Stomach smooth muscle (tissue), 2 donors: ENCODE results near the gene LINC00305.

Experiments
- H3K27ac ChIP-seq: one replicate; pipeline ENCODE4 v1.7.0; 2013; ENCODE audit warnings: mild to moderate bottlenecking, low read length, inconsistent platforms
- H3K27me3 ChIP-seq, 2 donors: one replicate each; pipeline ENCODE4 v1.7.0; 2013; ENCODE audit warnings: low read length in 2 of 2; ENCODE audit not compliant: insufficient read depth in 2 of 2, control insufficient read depth in 1 of 2
- H3K36me3 ChIP-seq, 2 donors: one replicate each; pipeline ENCODE4 v1.7.0; 2013; ENCODE audit warnings: low read length in 2 of 2; ENCODE audit not compliant: control insufficient read depth in 2 of 2, insufficient read depth in 2 of 2
- H3K4me1 ChIP-seq: one replicate; pipeline ENCODE4 v1.7.0; 2013; ENCODE audit warnings: low read length; ENCODE audit not compliant: control insufficient read depth, insufficient read depth
- H3K4me3 ChIP-seq, 2 donors: one replicate each; pipeline ENCODE4 v1.7.0; 2013; ENCODE audit warnings: low read length in 2 of 2
- H3K9ac ChIP-seq, 2 donors: one replicate each; pipeline ENCODE4 v1.7.0; 2013; ENCODE audit warnings: low read length in 2 of 2, mild to moderate bottlenecking in 1 of 2
- H3K9me3 ChIP-seq, 2 donors: one replicate each; pipeline ENCODE4 v1.7.0; 2013; ENCODE audit warnings: low read length in 2 of 2; ENCODE audit not compliant: control insufficient read depth in 2 of 2
- donor health status: healthy.
- donor health status: Pancreatic carcinoma.

LINC00305 gene

DNA sequence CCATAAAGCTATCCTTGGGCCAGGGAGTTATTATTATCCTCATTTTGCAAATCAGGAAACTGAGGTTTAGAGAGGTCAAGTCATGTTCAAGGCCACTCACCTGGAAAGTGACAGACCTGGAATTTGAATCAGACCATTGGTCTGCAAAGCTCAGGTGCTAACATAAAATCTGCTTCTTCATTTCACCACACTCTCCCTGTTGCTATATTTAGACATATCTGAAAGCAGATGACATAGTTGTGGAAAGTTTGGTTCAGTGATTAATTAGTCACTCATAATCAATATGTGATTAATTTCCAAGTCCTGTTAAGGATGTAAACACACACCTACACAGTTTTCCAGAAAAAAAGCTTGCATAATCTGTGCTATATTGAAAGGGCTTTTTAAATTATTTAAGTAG, 57.4 kb downstream of the LINC00305 start:
- no peak overlapping the region for H3K27ac ChIP-seq
- H3K4me3 ChIP-seq: no peak overlapping the region
- H3K27me3 ChIP-seq: no peaks in the 10 kb centered on the region
- no peaks in the 10 kb centered on the region for H3K9me3 ChIP-seq
- no peak overlapping the region for H3K9ac ChIP-seq
- H3K36me3 ChIP-seq: no peaks in the 10 kb centered on the region
- H3K4me1 ChIP-seq: no peaks in the 10 kb centered on the region

DNA sequence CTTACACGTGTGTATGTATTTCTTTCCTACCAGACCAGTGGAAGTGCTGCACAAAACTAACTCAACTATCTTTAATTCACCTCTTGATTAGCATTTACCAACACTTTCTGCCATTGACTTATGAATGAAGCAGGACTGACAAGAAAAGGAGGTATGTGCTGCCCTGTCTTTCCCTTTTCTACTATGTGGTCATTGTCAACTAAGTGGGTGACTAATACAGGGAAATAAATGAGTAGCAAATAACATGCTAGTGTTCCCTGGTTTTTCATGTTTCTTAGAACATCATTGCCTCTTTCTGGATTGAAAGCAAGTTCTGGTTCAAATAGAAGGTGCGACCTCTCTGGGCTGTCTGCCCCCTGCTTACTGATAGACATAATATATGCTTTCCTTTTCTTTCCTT, 58.0 kb downstream of the LINC00305 start:
- H3K9me3 ChIP-seq: no peaks in the 10 kb centered on the region
- H3K36me3 ChIP-seq: no peaks in the 10 kb centered on the region
- H3K4me1 ChIP-seq: no peaks in the 10 kb centered on the region
- H3K9ac ChIP-seq: no peak overlapping the region
- no peaks in the 10 kb centered on the region for H3K27me3 ChIP-seq
- H3K27ac ChIP-seq: no peak overlapping the region
- no peak overlapping the region for H3K4me3 ChIP-seq

DNA sequence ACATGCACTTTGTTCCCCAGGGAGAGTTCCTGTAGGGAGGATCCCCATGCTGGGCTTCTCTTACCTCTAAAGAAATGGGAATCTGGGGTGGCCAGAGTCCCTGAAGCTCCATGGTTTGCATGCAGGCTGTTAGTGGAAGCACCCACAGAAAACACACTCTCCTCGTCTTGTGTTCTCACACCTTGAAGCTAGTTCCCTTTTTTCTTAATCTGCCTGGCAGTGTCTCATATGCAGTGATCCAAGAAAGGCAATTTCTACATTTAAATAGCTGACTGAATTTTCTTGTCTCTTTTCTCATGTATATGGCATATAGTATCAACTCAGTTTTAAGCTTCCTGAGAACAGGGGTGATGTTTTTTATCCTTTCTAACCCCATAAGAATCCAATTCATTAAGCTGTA, 65.0 kb downstream of the LINC00305 start:
- Histone ChIP-seq H3K9me3 (no peaks in the 10 kb centered on the region), H3K27me3 (no peaks in the 10 kb centered on the region), H3K36me3 (no peaks in the 10 kb centered on the region), H3K4me1 (no peaks in the 10 kb centered on the region), H3K27ac (no peak overlapping the region), H3K4me3 (no peak overlapping the region), H3K9ac (no peak overlapping the region)

DNA sequence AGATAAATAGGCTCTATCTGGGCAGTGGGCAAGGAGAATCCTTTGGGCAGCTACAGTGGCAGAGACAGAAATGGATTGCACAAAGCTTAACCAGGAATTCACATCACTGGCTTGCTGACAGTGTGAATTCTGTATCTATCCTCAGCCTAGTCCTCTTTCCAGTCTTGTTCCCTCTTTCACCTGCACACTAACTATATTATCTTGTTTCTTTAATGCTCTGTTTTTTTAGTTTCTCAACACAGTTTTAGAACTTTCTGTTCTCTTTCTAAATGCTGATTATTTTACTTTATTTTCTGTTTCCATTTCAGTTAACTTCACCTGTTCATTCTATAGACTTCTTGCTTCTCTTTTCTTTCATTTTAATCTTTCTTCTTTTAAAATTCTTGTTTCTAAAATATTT, 66.4 kb downstream of the LINC00305 start:
- H3K27me3 ChIP-seq: no peaks in the 10 kb centered on the region
- no peaks in the 10 kb centered on the region for H3K36me3 ChIP-seq
- H3K4me3 ChIP-seq: no peak overlapping the region
- H3K4me1 ChIP-seq: no peaks in the 10 kb centered on the region
- no peak overlapping the region for H3K27ac ChIP-seq
- H3K9ac ChIP-seq: no peak overlapping the region
- no peaks in the 10 kb centered on the region for H3K9me3 ChIP-seq

DNA sequence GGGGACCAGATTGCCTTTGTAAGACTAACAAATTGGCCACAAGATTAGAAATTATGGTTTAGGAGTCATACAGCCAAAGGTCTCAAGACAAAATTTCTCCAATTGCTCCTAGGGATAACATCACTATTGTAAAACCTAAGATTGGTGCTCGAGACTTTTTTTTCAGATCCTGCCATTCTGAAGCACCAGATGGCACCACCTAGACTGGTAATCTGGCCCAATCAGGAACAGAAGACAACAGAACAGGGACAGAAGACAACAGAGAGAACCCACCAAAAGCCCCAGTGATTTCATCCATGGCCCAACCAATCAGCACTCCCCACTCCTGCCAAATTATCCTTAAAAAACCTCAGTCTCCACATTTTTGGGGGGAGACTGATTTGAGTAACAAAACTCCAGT, 66.8 kb downstream of the LINC00305 start:
- Histone ChIP-seq H3K4me1 (no peaks in the 10 kb centered on the region), H3K27ac (no peak overlapping the region), H3K9ac (no peak overlapping the region), H3K27me3 (no peaks in the 10 kb centered on the region), H3K36me3 (no peaks in the 10 kb centered on the region), H3K4me3 (no peak overlapping the region), H3K9me3 (no peaks in the 10 kb centered on the region)

DNA sequence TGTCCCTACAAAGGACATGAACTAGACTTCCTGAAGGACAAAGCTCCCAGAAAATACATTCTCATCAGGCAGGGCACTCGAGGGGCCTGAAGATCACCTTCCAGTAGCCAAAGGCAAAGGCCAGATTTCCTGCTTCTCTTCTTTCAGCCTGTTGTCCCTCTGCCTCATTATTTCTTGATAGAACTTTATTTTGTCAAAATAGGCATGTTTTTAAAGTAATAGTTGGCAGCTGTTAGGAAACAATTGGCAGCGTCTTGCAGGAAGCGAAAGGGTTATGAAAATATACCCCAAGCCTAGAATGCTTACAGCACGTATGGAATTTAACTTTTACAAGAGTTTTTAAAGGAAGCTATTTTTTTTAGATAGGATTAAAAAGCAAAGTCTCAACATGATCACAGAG, 74.9 kb downstream of the LINC00305 start:
- H3K27ac ChIP-seq: no peak overlapping the region
- H3K4me3 ChIP-seq: no peak overlapping the region
- no peak overlapping the region for H3K9ac ChIP-seq
- H3K4me1 ChIP-seq: no peaks in the 10 kb centered on the region
- H3K9me3 ChIP-seq: peaks cover 0 to 5% of the 10 kb centered on the region in 2 donors
- no peaks in the 10 kb centered on the region for H3K36me3 ChIP-seq
- H3K27me3 ChIP-seq: no peaks in the 10 kb centered on the region

DNA sequence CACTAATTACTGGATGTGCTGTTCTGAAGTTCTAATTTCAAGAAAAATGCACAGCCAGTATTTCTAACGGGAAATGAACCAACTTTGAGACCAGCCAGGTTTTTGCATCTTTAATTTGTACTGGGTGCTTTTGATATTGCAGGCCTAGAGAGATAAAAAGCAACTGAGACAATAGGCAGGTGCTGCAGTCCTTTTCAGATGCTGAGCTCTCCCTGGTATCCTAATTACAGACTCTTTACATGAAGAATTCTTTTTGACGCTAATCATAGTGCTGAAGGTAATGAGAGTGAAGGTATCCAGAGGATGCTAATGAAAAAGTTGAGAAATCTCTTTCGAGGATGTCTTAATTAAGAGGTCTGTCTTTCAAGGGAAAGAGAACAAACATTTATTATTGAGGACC, 93.9 kb downstream of the LINC00305 start:
- H3K27me3 ChIP-seq: no peaks in the 10 kb centered on the region

DNA sequence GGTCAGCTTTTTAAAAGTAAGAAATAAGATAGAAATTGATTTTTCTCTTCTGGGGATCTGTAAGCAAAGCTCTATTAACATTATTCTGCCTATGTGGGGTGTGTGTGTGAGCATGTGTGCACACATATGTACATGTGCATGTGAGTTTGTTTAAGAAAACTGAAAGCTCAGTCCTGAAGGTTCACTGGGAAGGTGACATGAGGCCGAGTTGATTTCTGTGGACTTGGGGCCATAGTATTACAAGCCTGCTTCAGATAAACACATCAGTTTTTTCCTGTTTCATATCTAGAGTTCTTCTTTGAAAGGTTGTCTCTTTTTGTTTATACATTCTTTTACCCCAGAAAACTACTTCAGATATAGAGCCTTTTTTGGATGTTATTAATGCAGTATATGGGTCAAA, 95.6 kb downstream of the LINC00305 start:
- Histone ChIP-seq H3K27me3 (no peaks in the 10 kb centered on the region), H3K36me3 (no peaks in the 10 kb centered on the region), H3K4me1 (no peaks in the 10 kb centered on the region), H3K9me3 (no peaks in the 10 kb centered on the region), H3K4me3 (no peak overlapping the region), H3K27ac (no peak overlapping the region), H3K9ac (no peak overlapping the region)

More for the DNA sequence above, 93.9 kb downstream of the LINC00305 start:
- Histone ChIP-seq H3K9me3 (peaks cover 0 to under 1% of the 10 kb centered on the region in 2 donors), H3K4me1 (no peaks in the 10 kb centered on the region), H3K9ac (no peak overlapping the region), H3K27ac (no peak overlapping the region), H3K4me3 (no peak overlapping the region), H3K36me3 (no peaks in the 10 kb centered on the region)

DNA sequence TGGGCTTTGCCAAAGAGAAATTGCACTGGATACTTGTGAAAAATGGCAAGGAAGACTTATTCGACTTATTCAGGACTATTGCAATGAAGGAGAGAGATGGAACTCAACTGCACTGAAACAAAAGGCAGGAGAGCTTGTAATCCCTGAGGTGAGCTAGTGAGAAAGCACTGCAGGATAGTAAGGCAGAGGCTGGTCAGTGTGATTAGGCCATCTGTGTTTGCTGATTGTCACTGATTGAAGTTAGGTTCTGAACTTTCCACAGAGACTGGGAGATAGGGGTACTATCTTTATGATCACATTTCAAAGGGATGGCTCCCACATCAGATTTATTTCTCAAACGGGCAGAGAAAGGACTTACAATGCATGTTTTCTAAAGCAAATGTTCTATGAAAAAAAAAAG, 96.1 kb downstream of the LINC00305 start:
- H3K27me3 ChIP-seq: no peaks in the 10 kb centered on the region
- H3K36me3 ChIP-seq: no peaks in the 10 kb centered on the region
- H3K4me1 ChIP-seq: no peaks in the 10 kb centered on the region
- no peak overlapping the region for H3K27ac ChIP-seq
- no peaks in the 10 kb centered on the region for H3K9me3 ChIP-seq
- H3K9ac ChIP-seq: no peak overlapping the region
- no peak overlapping the region for H3K4me3 ChIP-seq

DNA sequence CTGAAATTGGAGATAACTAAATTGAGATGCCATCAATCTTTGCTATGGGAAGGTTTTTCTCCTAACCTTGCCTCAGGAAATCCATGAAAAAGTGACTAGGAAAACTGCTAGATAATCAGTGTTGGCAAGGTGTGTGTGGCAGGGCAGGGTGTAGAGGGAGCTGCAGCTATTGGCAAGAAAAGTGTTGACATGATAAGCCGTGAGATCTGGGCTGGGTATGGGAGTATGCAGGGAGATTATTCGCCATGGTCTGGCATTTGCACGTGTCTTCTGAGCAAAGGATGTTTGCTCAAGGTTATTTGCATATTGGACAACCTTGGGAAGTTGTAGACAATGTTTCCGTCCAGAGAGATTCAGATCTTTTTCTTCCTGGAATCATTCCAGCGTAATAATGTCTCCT, 104.3 kb downstream of the LINC00305 start:
- no peaks in the 10 kb centered on the region for H3K4me1 ChIP-seq

DNA sequence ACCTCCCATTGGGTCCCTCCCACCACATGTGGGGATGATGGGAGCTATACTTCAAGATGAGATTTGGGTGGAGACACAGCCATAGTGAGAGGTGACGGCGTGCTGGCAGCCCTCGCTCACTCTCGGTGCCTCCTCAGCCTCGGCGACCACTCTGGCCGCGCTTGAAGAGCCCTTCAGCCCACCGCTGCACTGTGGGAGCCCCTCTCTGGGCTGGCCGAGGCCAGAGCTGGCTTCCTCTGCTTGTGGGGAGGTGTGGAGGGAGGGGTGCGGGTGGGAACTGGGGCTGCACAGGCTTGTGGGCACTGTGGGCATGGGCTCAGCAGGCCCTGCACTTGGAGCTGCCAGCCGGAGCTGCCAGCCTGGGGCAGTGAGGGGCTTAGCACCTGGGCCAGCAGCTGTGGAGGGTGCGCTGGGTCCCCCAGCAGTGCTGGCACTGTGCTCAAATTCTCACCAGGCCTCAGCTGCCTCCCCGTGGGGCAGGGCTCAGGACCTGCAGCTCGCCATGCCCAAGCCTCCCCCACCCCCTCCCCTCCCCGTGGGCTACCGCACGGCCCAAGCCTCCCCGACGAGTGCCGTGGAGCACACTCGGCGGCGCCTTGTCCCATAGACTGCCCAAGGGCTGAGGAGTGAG, 106.0 kb downstream of the LINC00305 start:
- Histone ChIP-seq H3K27me3 (no peaks in the 10 kb centered on the region), H3K27ac (no peak overlapping the region), H3K36me3 (no peaks in the 10 kb centered on the region), H3K9ac (no peak overlapping the region), H3K4me1 (no peaks in the 10 kb centered on the region), H3K9me3 (no peaks in the 10 kb centered on the region), H3K4me3 (no peak overlapping the region)

More for the DNA sequence above, 104.3 kb downstream of the LINC00305 start:
- Histone ChIP-seq H3K27ac (no peak overlapping the region), H3K4me3 (no peak overlapping the region), H3K27me3 (no peaks in the 10 kb centered on the region), H3K36me3 (no peaks in the 10 kb centered on the region), H3K9me3 (no peaks in the 10 kb centered on the region), H3K9ac (no peak overlapping the region)
